Liver (tissue), 3 donors: ENCODE results near the gene HIVEP2.

Experiments
- FOXA1 ChIP-seq: IDR thresholded peaks from 2 replicates; pipeline ENCODE4 v1.6.1; 2016; ENCODE audit warnings: antibody characterized with exemption
- GABPA ChIP-seq, 2 donors: IDR thresholded peaks in 1 of 2; conservative IDR thresholded peaks in 1 of 2; 2 replicates each; pipeline ENCODE4 v1.6.1; 2016; ENCODE audit warnings: antibody characterized with exemption in 2 of 2, mild to moderate bottlenecking in 1 of 2, moderate library complexity in 1 of 2
- HNF4A ChIP-seq, 2 donors: conservative IDR thresholded peaks; 2 replicates each; pipeline ENCODE4 v1.6.1; 2016; ENCODE audit warnings: antibody characterized with exemption in 2 of 2, mild to moderate bottlenecking in 2 of 2
- RAD21 ChIP-seq, 2 donors: IDR thresholded peaks; 2 replicates each; pipeline ENCODE4 v1.6.1; 2016; ENCODE audit warnings: antibody characterized with exemption in 2 of 2, mild to moderate bottlenecking in 2 of 2
- SP1 ChIP-seq: IDR thresholded peaks from 2 replicates; pipeline ENCODE4 v1.6.1; 2018; ENCODE audit warnings: antibody characterized with exemption, mild to moderate bottlenecking
- TF ChIP-seq, protein P1 (sequence below): fragments of 150-350 bp; IDR thresholded peaks from 2 replicates; pipeline ENCODE4 v1.5.1; 2017; ENCODE audit warnings: improper control_type of control experiment, low read depth, low read length; ENCODE audit not compliant: missing input control
- TF ChIP-seq, protein P2 (sequence below): IDR thresholded peaks from 2 replicates; pipeline ENCODE4 v1.6.1; 2016; ENCODE audit warnings: antibody characterized with exemption
- TF ChIP-seq, protein P3 (sequence below): IDR thresholded peaks from 2 replicates; pipeline ENCODE4 v1.6.1; 2016; ENCODE audit warnings: antibody characterized with exemption, mild to moderate bottlenecking
- TF ChIP-seq, protein P4 (sequence below): IDR thresholded peaks from 2 replicates; pipeline ENCODE4 v1.6.1; 2016; ENCODE audit warnings: antibody characterized with exemption
- donor health status: healthy.
- donor health status: healthy.

DNA sequence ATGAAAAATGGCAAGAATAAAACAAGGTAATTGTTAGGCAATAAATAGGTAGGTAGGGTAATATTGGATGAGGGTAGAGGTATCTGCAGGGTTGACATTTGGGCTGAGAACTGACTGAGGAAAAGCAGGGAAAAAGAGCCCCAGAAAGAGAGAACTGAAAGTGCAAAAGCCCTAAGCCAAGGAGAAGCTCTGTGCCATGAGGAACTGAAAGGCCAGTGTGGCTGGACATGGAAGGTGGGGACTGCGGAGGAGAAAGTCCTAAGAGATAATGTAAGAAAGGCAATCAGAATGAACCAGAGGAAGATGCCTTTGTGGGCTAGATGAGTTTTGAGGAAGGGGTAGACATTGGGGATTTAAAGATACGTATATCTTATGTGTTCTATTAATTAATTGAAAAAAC, 9.9 kb upstream of the HIVEP2 start:
- TF ChIP-seq FOXA1 (no peak), GABPA (IDR thresholded peaks at IDR 0.05 in 1 of 2, conservative IDR thresholded peaks at IDR 0.05 in 1 of 2) (no peak), HNF4A (conservative IDR thresholded peaks at IDR 0.05) (no peak), RAD21 (IDR thresholded peaks at IDR 0.05) (no peak), SP1 (no peak)
- TF ChIP-seq, protein P1, sequence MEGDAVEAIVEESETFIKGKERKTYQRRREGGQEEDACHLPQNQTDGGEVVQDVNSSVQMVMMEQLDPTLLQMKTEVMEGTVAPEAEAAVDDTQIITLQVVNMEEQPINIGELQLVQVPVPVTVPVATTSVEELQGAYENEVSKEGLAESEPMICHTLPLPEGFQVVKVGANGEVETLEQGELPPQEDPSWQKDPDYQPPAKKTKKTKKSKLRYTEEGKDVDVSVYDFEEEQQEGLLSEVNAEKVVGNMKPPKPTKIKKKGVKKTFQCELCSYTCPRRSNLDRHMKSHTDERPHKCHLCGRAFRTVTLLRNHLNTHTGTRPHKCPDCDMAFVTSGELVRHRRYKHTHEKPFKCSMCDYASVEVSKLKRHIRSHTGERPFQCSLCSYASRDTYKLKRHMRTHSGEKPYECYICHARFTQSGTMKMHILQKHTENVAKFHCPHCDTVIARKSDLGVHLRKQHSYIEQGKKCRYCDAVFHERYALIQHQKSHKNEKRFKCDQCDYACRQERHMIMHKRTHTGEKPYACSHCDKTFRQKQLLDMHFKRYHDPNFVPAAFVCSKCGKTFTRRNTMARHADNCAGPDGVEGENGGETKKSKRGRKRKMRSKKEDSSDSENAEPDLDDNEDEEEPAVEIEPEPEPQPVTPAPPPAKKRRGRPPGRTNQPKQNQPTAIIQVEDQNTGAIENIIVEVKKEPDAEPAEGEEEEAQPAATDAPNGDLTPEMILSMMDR, result no peak
- TF ChIP-seq, protein P2, sequence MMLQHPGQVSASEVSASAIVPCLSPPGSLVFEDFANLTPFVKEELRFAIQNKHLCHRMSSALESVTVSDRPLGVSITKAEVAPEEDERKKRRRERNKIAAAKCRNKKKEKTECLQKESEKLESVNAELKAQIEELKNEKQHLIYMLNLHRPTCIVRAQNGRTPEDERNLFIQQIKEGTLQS, result no peak
- TF ChIP-seq, protein P3, sequence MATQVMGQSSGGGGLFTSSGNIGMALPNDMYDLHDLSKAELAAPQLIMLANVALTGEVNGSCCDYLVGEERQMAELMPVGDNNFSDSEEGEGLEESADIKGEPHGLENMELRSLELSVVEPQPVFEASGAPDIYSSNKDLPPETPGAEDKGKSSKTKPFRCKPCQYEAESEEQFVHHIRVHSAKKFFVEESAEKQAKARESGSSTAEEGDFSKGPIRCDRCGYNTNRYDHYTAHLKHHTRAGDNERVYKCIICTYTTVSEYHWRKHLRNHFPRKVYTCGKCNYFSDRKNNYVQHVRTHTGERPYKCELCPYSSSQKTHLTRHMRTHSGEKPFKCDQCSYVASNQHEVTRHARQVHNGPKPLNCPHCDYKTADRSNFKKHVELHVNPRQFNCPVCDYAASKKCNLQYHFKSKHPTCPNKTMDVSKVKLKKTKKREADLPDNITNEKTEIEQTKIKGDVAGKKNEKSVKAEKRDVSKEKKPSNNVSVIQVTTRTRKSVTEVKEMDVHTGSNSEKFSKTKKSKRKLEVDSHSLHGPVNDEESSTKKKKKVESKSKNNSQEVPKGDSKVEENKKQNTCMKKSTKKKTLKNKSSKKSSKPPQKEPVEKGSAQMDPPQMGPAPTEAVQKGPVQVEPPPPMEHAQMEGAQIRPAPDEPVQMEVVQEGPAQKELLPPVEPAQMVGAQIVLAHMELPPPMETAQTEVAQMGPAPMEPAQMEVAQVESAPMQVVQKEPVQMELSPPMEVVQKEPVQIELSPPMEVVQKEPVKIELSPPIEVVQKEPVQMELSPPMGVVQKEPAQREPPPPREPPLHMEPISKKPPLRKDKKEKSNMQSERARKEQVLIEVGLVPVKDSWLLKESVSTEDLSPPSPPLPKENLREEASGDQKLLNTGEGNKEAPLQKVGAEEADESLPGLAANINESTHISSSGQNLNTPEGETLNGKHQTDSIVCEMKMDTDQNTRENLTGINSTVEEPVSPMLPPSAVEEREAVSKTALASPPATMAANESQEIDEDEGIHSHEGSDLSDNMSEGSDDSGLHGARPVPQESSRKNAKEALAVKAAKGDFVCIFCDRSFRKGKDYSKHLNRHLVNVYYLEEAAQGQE, result no peak
- TF ChIP-seq, protein P4, sequence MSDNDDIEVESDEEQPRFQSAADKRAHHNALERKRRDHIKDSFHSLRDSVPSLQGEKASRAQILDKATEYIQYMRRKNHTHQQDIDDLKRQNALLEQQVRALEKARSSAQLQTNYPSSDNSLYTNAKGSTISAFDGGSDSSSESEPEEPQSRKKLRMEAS, result no peak
